Measurements from ENCODE around the gene IP6K1.

DNA sequence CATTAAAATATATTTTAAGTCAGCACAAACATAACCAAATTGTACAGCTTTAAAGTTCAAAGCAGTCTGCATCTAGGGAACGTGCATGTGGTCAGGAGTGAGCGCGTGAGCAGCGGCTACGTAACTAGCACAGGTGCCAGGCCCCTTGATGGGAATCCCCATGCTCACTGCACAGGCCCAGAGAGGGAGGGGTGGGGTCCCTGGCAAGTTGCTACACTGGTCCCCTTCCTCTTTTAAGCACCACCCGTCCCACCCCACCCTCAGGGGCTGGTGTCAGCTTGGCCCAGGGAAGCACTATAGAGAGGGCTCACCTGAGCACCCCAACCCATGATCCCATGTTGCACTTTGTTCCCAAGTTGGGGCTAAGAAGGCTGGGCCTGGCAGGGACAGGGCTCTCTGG is 61.8 kb downstream of the IP6K1 start:
- TF ChIP-seq, protein P1, sequence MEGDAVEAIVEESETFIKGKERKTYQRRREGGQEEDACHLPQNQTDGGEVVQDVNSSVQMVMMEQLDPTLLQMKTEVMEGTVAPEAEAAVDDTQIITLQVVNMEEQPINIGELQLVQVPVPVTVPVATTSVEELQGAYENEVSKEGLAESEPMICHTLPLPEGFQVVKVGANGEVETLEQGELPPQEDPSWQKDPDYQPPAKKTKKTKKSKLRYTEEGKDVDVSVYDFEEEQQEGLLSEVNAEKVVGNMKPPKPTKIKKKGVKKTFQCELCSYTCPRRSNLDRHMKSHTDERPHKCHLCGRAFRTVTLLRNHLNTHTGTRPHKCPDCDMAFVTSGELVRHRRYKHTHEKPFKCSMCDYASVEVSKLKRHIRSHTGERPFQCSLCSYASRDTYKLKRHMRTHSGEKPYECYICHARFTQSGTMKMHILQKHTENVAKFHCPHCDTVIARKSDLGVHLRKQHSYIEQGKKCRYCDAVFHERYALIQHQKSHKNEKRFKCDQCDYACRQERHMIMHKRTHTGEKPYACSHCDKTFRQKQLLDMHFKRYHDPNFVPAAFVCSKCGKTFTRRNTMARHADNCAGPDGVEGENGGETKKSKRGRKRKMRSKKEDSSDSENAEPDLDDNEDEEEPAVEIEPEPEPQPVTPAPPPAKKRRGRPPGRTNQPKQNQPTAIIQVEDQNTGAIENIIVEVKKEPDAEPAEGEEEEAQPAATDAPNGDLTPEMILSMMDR (conservative IDR thresholded peaks at IDR 0.05) = no peak
- no peak for TF ChIP-seq ZFX (IDR thresholded peaks at IDR 0.05)
